ENCODE data around the gene RC3H2.
"Not testable (repeated sequence)": the region's sequence is repeated elsewhere in the genome, so short reads cannot be mapped to it uniquely, and the experiment has no call there.

The RC3H2 gene

GRCh38 chr9:122865300-122865699, 39.9 kb downstream of the RC3H2 start:
- DNase-seq: no peak
- no peak for TF ChIP-seq CTCF (IDR thresholded peaks at IDR 0.05)
- H3K9me3 Mint-ChIP-seq: peaks cover 23% of the 10 kb centered on the region
- H3K4me3 Mint-ChIP-seq: no peak overlapping the region
- H3K4me1 Mint-ChIP-seq: no peaks in the 10 kb centered on the region
- H3K27ac Mint-ChIP-seq: no peak overlapping the region
- H3K36me3 Mint-ChIP-seq (ENCODE audit: low read depth): peaks cover 81% of the 10 kb centered on the region
- H3K27me3 Mint-ChIP-seq (ENCODE audit: low read depth, poor library complexity): no peaks in the 10 kb centered on the region

GRCh38 chr9:122863407-122863806, 41.8 kb downstream of the RC3H2 start:
- Mint-ChIP-seq H3K4me3 (no peak overlapping the region), H3K27me3 (ENCODE audit: low read depth, poor library complexity) (no peaks in the 10 kb centered on the region), H3K9me3 (peaks cover 17% of the 10 kb centered on the region), H3K4me1 (no peaks in the 10 kb centered on the region), H3K27ac (no peak overlapping the region), H3K36me3 (ENCODE audit: low read depth) (peaks cover 81% of the 10 kb centered on the region)
- DNase-seq: no peak
- no peak for TF ChIP-seq CTCF (IDR thresholded peaks at IDR 0.05)

- H3K4me3 Mint-ChIP-seq: no peak overlapping the region
- no peaks in the 10 kb centered on the region for H3K4me1 Mint-ChIP-seq
- peaks cover 97% of the 10 kb centered on the region for H3K36me3 Mint-ChIP-seq (ENCODE audit: low read depth)
- no peaks in the 10 kb centered on the region for H3K27me3 Mint-ChIP-seq (ENCODE audit: low read depth, poor library complexity)
- peaks cover 9% of the 10 kb centered on the region for H3K9me3 Mint-ChIP-seq
- no peak for TF ChIP-seq CTCF (IDR thresholded peaks at IDR 0.05)
- no peak for DNase-seq
- no peak overlapping the region for H3K27ac Mint-ChIP-seq
Observed at GRCh38 chr9:122860319-122861142, 44.6 kb downstream of the RC3H2 start.

GRCh38 chr9:122857815-122858214, 47.3 kb downstream of the RC3H2 start:
- no peak for DNase-seq
- Mint-ChIP-seq H3K27me3 (ENCODE audit: low read depth, poor library complexity) (no peaks in the 10 kb centered on the region), H3K9me3 (peaks cover 19% of the 10 kb centered on the region), H3K36me3 (ENCODE audit: low read depth) (peaks cover 99% of the 10 kb centered on the region), H3K4me3 (no peak overlapping the region), H3K4me1 (no peaks in the 10 kb centered on the region), H3K27ac (no peak overlapping the region)
- no peak for TF ChIP-seq CTCF (IDR thresholded peaks at IDR 0.05)

GRCh38 chr9:122852085-122852786, 52.9 kb downstream of the RC3H2 start:
- H3K27ac Mint-ChIP-seq; H3K27me3 Mint-ChIP-seq (ENCODE audit: low read depth, poor library complexity); DNase-seq; H3K4me1 Mint-ChIP-seq; H3K4me3 Mint-ChIP-seq: not testable (repeated sequence)
- Mint-ChIP-seq H3K9me3 (peaks cover 20% of the 10 kb centered on the region), H3K36me3 (ENCODE audit: low read depth) (peaks cover 89% of the 10 kb centered on the region)

GRCh38 chr9:122848256-122848943, 56.8 kb downstream of the RC3H2 start:
- Mint-ChIP-seq H3K4me1 (no peaks in the 10 kb centered on the region), H3K27me3 (ENCODE audit: low read depth, poor library complexity) (no peaks in the 10 kb centered on the region), H3K9me3 (peaks cover 10% of the 10 kb centered on the region), H3K27ac (no peak overlapping the region), H3K36me3 (ENCODE audit: low read depth) (peaks cover 79% of the 10 kb centered on the region), H3K4me3 (no peak overlapping the region)
- DNase-seq: no peak
- TF ChIP-seq CTCF (IDR thresholded peaks at IDR 0.05): no peak

Measured in nephron progenitor cell (in vitro differentiated cells).